HG02973 (cell line): ENCODE data around the gene CBFB.

Experiments used
- ATAC-seq: cut with Tn5 transposase; IDR thresholded peaks from one replicate; pipeline ENCODE4 v1.9.1; 2021; ENCODE audit warnings: moderate library complexity; ENCODE audit not compliant: unreplicated experiment

The CBFB gene

DNA sequence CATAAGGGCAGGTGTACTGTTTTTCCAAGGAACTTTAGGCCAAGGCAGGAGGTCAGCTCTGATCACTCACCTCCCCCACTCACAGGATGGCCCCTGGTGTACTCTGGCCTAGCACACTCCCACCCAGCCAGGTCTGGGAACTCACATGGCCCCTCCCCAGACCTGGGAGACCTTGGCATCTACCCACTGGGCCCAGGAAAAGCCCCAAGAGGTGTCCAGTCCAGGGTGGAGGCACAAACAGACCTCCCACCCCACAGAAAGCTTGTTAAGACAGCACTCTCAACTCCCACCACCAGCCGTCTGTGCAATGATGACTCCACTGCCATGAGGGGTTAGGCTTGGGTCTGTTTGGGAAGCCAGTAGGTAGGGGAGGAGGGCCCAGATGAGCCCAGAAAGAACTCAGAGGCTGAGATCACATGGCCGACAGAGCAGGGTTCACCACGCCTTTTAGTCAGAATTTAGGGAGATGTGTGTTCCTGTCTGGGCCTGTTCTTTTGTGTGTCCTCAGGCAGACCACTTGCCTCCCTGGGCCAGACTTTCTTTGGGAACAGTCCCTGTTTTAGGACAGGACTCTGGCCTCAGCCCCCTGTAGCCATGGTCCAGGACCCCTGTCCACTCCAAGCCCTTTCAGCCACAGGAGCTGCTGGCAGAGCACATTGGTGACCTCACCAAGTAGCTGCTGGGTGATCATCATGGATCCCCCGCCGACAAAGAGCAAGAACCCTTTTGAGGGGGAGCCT lies 12.1 kb upstream of the CBFB start:
- ATAC-seq, result no peak

DNA sequence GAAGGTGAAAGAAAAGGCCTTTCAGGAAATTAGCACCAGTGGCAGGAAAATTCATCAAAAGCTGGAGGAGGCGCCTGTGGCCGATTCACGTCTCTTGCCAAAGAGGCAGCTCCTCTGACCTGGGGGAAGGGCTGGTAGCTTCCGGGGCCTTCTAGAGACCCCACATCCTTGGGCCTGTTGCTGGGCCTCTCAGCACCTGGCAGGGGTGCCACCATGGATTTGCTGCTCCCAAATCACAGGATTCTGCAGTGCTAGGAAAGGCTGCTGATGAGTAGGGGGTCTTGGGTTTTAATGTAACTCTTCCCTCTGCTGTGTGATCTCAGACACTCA lies 11.6 kb upstream of the CBFB start:
- no peak for ATAC-seq

DNA sequence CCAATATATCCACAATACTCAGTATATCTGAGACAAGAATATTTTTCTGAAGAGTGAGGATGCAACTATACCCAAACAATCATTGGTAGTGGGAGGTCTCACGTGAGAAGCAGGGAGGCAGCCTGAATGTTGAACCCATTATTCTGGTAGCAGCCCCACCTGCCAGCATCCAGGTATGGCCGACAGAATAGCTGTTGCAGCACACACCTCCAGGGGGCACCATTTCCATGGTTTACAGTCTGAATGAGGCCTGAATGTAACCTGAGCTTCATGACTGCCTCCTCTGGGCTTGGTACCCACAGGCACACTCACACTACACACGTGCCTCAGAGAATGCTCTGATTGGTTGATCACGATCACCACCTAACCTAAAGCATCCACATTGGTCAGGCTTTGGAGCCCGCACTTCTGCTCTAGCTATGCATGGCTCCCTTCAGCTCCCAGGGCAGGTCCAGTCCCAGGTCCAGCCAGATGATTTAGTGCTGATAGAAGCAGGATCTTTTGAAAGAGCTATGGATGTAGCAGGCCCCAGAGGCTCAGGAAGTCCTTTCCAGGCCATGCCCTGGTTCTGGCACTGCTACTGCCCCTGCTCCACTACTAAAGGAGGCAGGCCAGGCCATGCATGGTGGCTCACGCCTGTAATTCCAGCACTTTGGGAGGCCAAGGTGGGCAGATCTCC lies 11.0 kb upstream of the CBFB start:
- peak; percentile 79 for ATAC-seq

DNA sequence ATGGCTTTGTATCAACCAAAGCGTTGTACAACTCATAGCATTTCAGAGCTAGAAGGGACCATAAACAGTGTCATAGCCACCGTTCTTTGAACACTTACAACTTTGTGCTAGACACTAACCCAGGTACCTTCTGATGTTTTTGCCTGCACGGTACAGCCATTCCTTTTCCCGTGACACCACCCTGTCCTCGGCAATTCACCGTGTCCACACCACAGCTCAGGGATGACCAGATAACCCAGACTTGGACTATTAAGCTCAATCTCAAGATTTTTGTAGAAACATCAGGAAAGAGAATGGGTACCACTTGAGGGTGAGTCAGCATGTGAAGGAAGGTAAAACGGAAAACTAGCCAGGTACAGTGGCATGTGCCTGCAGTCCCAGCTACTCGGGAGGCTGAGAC lies 9.8 kb upstream of the CBFB start:
- ATAC-seq, result no peak

DNA sequence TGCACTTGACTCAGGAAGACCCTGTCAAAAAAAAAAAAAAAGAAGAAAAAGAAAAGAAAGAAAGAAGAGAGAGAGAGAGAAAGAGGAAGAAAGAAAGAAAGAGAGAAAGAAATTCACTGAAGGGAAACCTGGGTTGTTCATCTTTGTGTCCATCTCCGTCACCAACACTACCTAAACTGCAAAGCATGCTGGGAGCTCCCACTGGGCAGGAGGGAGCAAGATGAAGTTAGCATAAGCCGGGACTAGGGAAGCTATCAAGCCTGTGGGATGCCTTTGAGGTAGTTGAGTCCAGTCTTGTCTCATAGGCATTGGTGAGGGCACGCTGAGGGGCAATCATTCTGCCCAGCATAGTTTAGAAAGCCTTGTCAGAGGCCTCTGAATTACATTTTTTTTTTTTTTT lies 7.6 kb upstream of the CBFB start:
- ATAC-seq, result no peak

DNA sequence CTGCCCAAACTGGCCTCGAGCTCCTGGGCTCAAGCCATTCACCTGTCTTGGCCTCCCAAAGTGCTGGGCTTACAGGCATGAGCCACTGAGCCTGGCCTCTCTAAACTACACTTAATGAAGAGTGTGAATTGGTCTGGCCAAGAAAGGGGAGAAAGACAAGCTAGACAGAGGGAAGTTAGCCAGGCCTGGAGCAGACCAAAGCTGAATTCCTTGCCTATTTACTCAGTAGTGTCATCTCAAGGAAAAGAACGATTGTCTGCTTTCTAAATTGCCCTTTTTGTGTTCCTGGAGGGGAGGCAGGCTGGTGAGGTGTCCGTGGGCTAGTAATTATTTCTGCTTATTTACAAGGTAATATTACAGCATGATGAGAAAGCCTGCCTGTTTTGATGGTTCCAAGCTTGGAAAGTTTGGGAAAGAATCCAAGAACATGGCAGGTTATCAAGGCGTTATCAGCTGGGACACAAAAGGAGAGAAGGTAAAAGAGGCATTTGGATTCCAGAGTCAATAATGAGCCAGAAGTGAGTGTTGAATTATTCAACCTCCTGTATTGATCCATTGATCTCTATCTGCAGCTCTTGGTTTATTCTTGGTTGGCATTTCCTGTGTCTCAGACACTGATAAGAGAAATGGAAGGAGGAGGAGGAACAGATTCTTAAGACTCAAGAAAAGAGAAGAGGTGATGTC lies 6.3 kb upstream of the CBFB start:
- no peak for ATAC-seq

DNA sequence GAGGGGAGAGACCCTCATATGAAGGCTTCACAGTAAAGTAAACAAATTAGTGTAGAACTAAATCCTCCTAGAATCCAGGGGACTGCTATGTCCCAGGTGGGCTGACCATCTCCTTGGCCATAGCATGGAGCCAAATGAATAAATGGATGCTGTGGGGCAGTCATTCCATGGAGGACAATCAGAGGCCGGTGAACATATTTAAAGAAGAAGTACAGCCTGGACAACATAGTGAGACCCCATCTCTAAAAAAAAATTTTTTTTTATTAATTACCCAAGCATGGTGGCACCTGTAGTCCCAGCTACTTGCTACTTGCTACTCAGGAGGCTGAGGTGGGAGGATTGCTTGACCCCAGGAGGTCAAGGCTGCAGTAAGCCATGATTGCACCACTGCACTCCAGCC lies 5.3 kb upstream of the CBFB start:
- no peak for ATAC-seq

DNA sequence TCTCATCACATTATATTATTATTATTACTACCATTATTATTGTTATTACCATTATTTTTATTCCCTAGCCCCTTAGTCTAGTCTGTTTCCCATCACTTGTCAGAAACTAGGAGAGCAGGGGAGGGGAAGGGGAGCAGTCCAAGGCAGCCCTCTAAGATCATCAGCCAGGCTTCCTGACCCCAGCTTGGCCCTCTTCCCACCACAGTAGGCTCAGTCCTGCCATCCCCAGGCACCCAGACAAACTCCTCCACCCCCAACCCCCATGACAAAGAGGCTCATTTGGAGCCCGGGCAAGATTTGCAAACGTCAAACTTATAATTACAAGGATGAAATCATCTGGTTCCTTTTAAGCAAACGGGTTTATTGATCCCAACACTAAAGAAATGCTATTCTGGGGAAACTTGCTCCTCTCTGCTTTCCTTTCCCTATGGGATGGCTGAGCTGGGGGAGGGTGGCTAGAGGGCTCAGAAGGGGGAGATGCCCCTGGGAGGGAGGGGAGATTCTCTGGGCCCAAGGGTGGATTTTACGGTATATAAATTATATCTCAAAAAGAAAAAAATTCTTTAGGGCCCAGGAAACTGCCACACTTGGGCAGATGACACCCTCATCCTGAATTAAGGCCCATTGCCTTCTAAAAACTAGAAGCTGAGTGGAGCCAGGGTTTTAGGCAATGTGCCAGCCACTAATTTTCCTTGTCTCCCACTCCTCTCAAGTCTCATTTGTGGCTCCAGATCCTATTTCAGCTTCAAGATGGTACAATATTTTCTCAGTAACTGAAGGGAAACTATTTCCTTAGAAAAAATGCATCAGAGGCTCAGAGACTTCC lies 4.4 kb upstream of the CBFB start:
- ATAC-seq, result no peak

DNA sequence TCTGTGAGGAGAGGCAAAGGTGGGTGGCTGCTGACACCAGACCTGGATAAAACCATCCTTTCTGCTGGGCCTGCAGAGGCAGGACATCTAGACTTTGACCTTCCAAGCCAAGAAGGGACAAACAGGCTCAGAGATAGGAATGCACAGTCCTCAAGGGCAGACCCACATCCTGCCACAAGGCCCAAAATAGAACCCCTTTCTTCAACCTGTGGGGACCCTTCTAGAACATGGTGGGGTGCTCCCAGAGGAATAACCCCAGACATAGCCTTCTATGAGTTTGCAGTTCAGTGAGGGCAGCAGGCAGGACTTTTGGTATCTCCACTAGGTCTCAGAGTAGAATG lies 3.8 kb upstream of the CBFB start:
- no peak for ATAC-seq

DNA sequence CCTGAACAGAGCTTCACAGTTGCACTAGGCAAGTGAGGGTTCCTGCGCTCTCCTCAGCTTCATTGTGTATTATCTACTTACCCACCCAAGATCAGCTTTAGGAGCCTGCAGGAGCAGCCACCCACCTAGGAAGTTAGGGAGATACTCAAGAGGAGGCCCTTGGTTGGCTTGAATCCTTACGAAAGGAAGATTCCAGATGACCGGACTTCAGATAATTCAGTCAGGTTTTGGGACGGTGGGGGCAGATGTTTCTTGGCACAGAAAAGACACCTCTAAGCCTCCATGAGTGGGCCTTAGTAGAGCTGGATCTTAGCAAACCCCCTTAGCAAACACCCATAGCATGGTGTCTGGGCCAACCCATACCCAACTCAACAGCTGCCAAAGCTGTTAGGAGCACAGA lies 2.4 kb upstream of the CBFB start:
- ATAC-seq, result no peak

DNA sequence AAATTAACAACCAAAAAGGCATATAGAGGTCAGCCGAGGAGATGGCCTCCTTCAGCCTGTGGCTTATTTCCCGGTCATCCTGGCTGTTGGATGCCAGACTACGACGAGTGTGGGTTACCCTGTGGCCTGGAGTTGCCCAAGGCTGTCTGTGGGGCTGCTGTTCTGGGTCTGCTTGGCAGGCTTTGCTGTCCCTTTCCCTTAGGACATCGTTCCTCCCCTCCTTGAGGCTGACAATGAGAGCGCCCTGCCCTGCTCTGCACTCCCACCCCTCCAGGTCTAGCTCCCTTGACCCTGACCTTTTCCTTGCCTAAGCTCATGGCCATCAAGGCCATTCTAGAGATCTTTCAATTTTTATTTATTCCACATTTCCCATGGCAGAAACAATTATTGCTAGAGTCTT lies 1.9 kb upstream of the CBFB start:
- no peak for ATAC-seq

DNA sequence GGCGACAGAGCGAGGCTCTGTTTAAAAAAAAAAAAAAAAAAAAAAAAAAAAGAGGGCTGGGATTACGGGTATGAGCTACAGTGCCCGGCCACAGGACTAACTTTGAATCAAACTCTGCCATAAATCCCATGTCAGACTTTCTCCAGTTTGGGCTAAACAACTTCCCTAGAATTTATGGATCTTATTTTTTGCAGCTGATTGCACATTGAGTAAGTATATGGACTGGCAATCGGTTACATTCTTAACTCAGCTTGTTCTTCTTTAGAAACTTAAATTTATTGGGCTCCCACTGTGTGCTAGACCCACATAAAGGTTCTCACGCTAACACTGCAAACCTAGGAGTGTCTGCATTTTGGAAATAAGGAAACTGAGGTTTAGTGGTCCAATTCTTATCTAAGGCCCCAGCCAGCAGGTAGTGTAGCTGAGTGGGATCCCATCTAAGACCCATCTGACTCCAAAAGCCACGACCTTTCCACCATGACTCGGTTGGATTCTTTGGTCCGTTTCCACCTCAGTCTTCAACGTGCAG lies 718 bp upstream of the CBFB start:
- no peak for ATAC-seq

DNA sequence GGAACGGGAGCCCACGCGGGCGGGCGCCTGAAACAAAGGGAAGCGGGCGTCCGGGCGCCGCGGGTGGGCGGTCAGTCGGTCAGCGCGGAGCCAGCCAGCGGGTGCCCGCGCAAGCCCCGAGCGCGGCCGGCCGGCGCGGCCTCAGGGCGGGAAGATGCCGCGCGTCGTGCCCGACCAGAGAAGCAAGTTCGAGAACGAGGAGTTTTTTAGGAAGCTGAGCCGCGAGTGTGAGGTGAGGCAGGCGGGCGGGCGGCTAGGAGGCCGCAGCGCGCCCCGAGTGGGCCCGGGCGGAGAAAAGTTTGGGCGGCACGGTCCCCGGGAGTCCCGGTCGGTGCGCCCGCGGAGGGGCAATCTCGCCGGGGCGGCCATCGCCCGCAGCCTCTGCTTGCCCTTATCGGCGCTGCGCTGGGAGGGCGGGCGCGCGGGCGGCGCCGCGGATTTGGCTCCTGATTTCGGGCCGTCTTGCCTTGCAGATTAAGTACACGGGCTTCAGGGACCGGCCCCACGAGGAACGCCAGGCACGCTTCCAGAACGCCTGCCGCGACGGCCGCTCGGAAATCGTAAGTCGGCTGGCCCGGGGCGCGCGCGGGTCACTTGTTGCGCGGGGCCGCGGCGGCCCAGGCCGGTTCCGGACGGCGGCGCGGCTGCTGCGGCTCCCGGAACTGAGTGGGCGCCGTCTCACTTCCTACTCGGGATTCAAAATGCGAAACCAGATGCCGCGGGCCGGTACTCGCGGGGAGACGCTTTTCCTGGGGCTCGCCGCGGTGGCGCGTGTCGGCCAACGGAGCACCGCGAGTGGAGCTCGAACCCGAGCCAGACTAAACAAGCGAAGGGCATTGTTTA lies 526 bp downstream of the CBFB start:
- ATAC-seq, result peak; percentile 36

DNA sequence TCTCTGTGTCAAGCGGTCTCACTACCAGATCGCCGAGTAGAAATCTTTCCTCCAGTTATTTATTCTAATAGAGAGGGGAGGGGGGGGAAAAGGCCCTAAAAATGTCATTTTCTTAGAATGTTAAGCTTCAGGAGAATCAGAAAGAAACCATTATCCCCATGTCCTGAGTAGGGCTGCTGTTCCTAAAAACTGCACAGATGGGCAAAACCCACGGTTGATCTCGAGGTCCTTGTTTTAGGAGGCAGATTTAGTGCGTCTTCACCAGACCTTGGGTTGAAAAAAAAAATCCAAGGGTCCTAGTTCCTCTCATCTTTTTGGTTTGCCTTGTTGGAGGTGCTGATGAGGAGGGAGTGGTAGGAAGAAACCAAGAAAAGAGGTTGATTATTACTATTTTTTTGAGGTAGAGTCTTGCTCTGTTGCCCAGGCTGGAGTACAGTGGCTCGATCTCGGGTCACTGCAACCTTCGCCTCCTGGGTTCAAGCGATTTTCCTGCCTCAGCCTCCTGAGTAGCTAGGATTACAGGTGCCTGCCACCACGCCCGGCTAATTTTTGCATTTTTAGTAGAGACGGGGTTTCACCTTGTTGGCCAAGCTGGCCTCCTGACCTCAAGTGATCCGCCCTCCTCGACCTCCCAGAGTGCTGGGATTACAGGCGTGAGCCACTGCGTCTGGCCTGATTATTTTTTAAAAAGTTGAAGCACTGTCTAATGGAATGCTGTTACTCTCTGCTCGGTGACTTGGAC lies 1.4 kb downstream of the CBFB start:
- no peak for ATAC-seq

DNA sequence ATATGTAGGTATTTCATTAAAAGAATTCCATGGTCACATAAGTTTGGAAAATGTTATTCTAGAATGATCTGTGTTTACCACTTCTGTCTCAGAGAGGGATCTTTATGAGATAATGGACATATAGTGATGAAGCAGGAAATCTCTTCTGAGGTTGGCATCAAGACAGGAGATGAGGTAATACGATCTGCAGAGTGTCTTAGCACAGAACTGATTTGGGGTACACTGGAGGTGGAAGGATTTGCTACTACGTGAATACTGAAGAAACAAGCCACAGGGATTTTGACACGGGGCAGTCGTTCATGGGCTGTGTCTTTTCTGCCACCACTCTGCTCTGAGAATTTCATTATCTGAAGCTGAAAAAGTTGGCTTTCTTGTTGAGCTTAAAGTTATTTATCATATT lies 5.5 kb downstream of the CBFB start:
- no peak for ATAC-seq

DNA sequence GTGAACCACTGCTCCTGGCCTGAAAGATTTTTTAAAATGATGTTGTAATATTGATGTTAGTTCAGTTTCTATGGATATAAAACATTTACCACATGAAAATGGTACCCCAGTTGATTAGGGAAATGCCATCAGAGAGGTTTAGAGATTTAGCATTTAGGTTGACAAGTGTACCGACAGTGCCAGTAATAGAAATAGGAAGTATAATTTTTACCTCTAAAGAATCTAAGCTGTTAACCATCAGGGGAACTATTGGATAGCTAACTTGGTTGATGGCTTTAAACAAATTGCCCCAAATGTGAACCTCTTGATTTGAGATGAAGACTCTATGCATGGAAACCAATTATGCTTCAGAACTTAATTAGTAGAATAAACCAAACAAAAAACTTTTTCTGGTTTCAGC lies 6.4 kb downstream of the CBFB start:
- ATAC-seq, result no peak

DNA sequence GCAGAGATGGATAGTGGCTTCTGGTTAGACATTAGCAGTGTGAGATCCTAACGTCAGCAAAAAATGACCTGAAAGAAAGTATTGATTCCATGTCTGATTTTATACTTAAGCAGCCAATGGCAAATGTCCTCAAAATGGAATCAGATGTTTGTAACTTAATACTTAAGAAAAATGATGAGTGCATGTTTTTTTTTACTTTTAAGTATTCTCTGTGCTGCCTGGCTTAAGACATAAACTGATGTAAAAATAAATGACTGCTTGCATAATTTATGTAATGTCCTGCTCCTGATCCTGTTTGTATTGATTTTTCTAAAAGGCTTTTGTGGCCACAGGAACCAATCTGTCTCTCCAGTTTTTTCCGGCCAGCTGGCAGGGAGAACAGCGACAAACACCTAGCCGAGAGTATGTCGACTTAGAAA lies 7.4 kb downstream of the CBFB start:
- ATAC-seq, result no peak

DNA sequence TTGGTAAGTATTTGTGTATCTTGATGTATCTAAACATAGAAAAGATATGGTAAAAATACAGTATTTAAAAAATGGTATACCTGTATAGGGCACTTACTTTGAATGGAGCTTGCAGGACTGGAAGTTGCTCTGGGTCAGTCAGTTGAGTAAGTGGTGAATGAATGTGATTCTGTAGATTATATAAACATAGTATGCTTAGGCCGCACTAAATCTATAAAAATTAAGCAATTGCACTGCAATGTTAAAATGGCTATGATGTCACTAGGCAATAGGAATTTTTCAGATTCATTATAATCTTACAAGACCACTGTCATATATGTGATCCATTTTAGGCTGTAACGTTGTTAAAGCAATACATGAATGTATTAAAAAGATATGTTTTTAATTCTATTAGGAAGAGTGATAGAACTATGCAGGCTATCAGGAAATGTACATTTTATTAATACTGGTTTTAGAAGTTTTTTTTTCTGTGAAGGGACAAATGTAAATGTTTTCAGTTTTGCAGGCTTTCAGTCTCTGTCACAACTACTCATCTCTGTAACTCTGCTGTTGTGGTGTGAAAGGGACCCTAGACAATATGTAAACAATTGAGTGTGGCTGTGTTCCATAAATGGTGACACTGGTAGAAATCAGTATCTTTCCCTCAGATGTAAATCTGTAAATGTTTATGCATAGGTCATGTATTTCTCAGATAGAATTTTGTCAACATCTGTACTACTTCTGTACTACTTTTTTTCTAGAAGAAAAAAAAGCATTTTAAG lies 10.5 kb downstream of the CBFB start:
- no peak for ATAC-seq

DNA sequence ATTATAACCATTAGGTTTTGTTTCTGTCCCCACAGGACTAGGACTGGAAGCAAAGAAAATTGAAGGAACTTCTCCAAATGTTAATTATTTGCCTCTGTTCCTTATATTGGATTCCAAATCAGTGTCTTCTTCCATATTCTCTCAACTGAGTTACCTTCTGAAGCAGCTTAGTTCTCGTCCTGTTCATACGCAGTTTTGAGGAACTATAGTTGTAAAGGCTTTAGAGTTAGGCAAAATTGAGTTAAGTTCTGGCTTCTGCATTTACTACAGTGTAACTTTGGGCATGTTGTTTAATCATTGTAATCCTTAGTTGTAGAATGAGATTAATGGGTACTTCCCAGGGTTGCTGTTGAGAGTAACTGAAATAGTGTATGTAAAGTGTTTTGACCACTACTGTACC lies 11.2 kb downstream of the CBFB start:
- ATAC-seq, result no peak
